GM12878 (cell line): ENCODE data around the gene TSBP1.

ENCODE experiments used
- ATF7 ChIP-seq: fragments of 450-650 bp; IDR thresholded peaks from 2 replicates; pipeline ENCODE4 v1.6.1; 2016; ENCODE audit warnings: low read depth, mild to moderate bottlenecking
- CBX3 ChIP-seq: fragments of 200-600 bp; sonication (generic); IDR thresholded peaks from 2 replicates; pipeline ENCODE4 v1.6.1; 2016; ENCODE audit warnings: low read depth, borderline replicate concordance
- CREM ChIP-seq: IDR thresholded peaks from 2 replicates; pipeline ENCODE4 v1.6.1; 2014; ENCODE audit warnings: antibody characterized with exemption, low read depth
- CTCF ChIP-seq, 3 experiments: IDR thresholded peaks in 2 of 3; conservative IDR thresholded peaks in 1 of 3; 2 replicates each; pipeline ENCODE4 v1.5.1; 2011; ENCODE audit warnings: low read depth in 3 of 3, low read length in 3 of 3, mild to moderate bottlenecking in 3 of 3, control low read depth in 2 of 3, moderate library complexity in 2 of 3, inconsistent platforms in 1 of 3, mixed read lengths in 1 of 3; ENCODE audit not compliant: control insufficient read depth in 2 of 3, insufficient read depth in 1 of 3; ENCODE audit errors: extremely low read depth in 1 of 3
- FOXK2 ChIP-seq: fragments of 450-650 bp; IDR thresholded peaks from 2 replicates; pipeline ENCODE4 v1.6.1; 2017; ENCODE audit warnings: mild to moderate bottlenecking, moderate library complexity
- JUND ChIP-seq: IDR thresholded peaks from 2 replicates; pipeline ENCODE4 v1.6.1; 2012; ENCODE audit warnings: low read depth, mild to moderate bottlenecking, low read length, improper control_type of control experiment, moderate library complexity
- KAT2A ChIP-seq: conservative IDR thresholded peaks from 2 replicates; pipeline ENCODE4 v1.6.1; 2011; ENCODE audit warnings: low read depth, low read length; ENCODE audit not compliant: control insufficient read depth
- MEF2A ChIP-seq: IDR thresholded peaks from 2 replicates; pipeline ENCODE4 v1.6.1; 2011; ENCODE audit warnings: low read depth, mild to moderate bottlenecking, low read length, moderate library complexity; ENCODE audit not compliant: insufficient read depth
- MYC ChIP-seq: IDR thresholded peaks from 2 replicates; pipeline ENCODE4 v1.6.1; 2011; ENCODE audit warnings: mild to moderate bottlenecking, low read length, moderate library complexity, inconsistent platforms; ENCODE audit not compliant: insufficient read depth, insufficient replicate concordance, insufficient read length, severe bottlenecking
- ZZZ3 ChIP-seq: IDR thresholded peaks from 2 replicates; pipeline ENCODE4 v1.6.1; 2011; ENCODE audit warnings: low read depth; ENCODE audit not compliant: control insufficient read depth, insufficient read length
- TF ChIP-seq, protein P1 (sequence below): fragments of 450-650 bp; IDR thresholded peaks from 2 replicates; pipeline ENCODE4 v1.6.1; 2018; ENCODE audit warnings: mild to moderate bottlenecking, low read depth, moderate library complexity; ENCODE audit not compliant: partially characterized antibody

DNA sequence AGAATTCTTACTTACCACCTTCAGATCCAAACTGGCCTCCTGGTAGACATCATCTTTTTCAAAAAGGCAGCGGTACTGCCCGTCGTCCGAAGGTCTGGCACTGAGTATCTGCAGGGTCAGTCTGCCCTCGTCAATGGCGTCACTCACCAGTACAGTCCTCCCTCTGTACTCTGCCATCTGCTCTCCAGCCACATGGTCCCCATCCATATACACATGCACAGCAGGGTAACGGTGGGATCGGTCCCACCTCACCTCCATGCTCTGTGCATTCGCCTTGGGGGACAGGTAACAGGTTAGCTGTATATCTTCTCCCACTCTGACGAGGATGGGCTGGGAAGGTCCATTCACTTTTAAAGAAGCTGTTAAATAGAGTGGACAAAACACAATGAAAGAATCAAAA, 24.3 kb upstream of the TSBP1 start:
- TF ChIP-seq, protein P1, sequence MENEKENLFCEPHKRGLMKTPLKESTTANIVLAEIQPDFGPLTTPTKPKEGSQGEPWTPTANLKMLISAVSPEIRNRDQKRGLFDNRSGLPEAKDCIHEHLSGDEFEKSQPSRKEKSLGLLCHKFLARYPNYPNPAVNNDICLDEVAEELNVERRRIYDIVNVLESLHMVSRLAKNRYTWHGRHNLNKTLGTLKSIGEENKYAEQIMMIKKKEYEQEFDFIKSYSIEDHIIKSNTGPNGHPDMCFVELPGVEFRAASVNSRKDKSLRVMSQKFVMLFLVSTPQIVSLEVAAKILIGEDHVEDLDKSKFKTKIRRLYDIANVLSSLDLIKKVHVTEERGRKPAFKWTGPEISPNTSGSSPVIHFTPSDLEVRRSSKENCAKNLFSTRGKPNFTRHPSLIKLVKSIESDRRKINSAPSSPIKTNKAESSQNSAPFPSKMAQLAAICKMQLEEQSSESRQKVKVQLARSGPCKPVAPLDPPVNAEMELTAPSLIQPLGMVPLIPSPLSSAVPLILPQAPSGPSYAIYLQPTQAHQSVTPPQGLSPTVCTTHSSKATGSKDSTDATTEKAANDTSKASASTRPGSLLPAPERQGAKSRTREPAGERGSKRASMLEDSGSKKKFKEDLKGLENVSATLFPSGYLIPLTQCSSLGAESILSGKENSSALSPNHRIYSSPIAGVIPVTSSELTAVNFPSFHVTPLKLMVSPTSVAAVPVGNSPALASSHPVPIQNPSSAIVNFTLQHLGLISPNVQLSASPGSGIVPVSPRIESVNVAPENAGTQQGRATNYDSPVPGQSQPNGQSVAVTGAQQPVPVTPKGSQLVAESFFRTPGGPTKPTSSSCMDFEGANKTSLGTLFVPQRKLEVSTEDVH = no peak
- TF ChIP-seq ZZZ3 (no peak), CTCF (IDR thresholded peaks at IDR 0.05 in 2 of 3, conservative IDR thresholded peaks at IDR 0.05 in 1 of 3; ENCODE audit: control insufficient read depth in 2 of 3, extremely low read depth in 1 of 3, insufficient read depth in 1 of 3, low read depth in 3 of 3, low read length in 3 of 3) (no peak), JUND (no peak), FOXK2 (no peak), MYC (no peak), KAT2A (no peak), MEF2A (no peak), ATF7 (no peak), CBX3 (no peak), CREM (no peak)
